Sigmoid colon (tissue), 4 donors: ENCODE measurements around the gene ELMO2.

Source experiments
- CTCF ChIP-seq, 4 experiments: fragments of 450-650 bp in 3 of 4; fragments of 200-600 bp in 1 of 4; IDR thresholded peaks; one replicate each; pipeline ENCODE4 v1.5.1; 2016 to 2019; ENCODE audit warnings: antibody characterized with exemption in 4 of 4, mild to moderate bottlenecking in 3 of 4, moderate library complexity in 2 of 4
- POLR2AphosphoS5 ChIP-seq, 4 donors: sonication (generic); formaldehyde crosslinking; IDR thresholded peaks; one replicate each; pipeline ENCODE4 v1.6.1; 2017; ENCODE audit warnings: antibody characterized with exemption in 4 of 4

- TF ChIP-seq POLR2AphosphoS5 (IDR thresholded peaks at IDR 0.05) (no peak), CTCF (IDR thresholded peaks at IDR 0.05) (no peak)
Measured at GRCh38 chr20:46393967-46394366, 12.4 kb downstream of the ELMO2 start.
